NCI-H2196 (cell line): ENCODE measurements around the gene EEF2K.
"Not testable (repeated sequence)": the region's sequence is repeated elsewhere in the genome, so short reads cannot be mapped to it uniquely, and the experiment has no call there.

Source experiments
- DNase-seq: peaks from one replicate; lab custom pipeline; 2025; ENCODE audit not compliant: unreplicated experiment; lab: John Stamatoyannopoulos, UW

The EEF2K gene

DNA sequence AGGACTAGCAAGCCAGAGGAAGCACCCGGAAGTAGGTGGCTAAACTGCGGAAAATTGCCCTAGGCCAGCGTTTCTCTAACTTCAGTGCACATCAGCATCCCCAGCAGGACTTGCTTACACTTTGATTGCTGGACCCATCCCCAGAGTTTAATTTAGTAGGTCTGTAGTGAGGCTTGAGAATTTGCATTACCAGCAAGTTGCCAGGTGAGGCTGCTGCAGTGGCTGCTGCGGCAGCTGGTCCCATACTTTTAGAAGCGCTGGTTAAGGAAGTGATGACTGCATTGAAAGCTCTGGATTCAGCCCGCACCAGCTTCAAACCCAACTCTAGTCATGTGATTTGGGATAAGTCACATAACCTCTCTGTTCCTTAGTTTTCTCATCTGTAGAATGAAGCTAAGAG, 4.2 kb downstream of the EEF2K start:
- DNase-seq = no peak

DNA sequence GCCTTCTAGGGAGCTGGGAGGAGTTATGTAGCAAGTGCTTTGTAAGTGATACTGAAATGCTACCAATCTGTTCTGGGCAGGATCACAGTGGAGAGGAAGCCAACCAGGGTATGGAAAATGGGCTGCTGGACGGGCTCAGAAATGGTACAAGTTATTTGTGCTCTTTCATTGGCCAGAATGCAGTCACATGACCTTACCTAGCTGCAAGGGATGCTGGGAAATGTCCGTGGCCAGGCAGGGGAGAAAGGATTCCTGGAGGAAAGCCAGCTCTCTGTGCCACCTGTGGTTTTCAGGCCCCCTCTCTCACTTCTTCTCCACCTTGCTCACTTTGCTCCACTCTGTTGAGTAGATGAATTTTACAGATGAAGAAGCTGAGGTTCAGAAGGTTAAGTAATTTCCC, 4.8 kb downstream of the EEF2K start:
- DNase-seq = no peak

DNA sequence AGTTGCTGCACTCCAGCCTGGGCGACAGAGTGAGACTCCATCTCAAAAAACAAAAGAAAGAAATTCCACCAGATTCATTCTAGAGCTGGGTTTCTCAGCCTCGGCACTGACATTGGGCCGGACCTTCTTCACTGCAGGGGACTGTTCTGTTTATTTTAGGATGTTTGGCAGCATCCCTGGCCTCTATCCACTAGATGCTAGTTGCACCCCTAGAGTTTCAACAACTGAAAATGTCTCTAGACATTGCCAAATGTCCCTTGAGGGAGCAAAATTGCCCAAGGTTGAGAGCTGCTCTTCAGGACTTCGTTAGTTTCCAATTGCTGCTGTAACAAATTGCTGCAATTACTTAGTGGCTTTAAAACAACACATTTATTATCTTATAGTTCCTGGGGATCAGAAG, 7.2 kb downstream of the EEF2K start:
- DNase-seq = no peak

DNA sequence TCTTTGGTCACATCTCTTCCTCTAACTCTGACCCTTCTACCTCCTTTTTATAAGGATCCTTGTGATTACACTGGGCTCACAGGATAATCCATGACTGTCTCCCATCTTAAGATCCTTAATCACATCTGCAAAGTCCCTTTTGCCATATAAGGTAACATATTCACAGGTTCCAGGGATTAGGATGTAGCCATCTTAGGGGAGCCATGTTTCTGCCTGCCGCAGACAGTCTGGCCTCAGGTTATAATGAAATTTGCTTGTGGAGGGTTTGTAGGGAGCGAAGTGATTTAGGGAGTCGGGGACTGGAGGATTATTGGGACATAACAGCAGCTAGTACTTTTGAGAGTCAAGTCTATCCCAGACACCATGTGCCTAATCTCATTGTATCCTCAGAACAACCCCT, 7.7 kb downstream of the EEF2K start:
- no peak for DNase-seq

DNA sequence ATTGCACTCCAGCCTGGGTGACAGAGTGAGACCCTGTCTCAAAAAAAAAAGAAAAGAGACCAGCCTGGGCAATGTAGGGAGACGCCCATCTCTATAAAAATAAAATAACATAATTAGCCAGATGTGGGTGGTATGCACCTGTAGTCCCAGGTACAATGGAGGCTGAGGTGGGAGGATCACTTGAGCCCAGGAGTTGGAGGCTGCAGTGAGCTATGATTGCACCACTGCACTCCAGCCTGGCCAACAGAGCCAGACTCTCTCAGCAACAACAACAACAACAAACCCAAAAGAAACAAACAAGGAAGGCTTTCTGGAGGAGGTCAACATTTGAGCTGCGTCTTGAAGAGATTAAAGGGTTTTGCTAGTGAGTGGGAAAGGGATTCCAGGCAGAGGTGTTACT, 8.3 kb downstream of the EEF2K start:
- DNase-seq = no peak

DNA sequence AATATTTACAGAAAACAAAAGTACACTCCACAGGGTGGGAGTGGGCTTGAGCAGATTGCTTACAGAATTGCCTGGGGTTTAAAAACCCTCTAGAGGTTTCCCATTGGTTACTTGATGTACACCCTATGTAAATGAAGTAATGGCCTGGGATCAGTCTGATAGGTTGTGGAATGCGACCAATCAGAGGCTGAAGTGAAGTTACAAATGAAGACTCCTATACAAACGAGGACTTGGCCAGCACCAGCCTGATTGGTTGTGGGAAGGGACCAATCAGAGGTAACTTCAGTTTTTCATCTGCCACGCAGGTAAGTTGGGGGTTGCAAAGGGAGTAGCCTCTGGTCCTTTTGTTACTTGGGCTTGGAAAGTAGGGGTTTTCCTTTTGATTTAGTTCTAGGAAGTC, 8.8 kb downstream of the EEF2K start:
- DNase-seq = no peak

DNA sequence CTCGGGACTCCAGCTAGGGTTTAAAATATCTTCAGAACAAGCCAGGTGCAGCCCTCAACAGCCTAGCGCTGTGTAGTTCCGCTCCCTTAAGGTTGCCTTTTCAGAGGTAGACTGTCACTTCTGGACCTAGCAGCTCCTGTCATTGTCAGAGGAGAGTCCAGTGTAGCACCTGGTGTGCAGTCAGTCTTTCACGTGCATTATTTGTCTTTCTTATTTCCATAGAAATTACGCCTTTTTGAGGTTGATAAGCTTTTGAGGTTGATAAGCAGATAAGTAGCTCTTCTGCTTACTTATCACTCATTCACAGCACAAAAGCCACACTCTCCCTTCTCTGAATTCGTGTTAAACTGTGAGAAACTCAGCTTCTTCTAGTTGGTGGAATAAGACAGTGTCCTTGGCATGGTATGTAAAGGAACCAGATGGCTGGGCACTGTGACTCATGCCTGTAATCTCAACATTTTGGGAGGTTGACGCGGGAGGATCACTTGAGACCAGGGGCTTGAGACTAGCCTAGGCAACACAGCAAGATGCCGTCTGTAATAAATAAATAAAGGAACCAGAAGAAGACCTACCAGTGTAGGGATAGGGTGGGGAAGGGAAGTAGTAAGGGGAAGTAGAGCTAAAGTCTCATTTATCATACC, 10.2 kb downstream of the EEF2K start:
- no peak for DNase-seq

DNA sequence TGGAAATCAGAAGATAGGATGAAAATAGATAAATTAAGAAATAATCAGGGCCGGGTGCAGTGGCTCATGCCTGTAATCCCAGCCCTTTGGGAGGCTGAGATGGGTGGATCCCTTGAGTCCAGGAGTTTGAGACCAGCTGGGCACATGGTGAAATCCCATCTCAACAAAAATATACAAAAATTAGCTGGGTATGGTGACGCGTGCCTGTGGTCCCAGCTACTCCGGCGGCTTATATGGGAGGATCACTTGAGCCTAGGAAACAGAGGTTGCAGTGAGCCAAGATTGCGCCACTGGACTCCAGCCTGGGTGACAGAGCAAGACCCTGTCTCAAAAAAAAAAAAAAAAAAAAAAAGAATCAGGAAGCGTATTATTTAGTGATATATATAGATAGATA, 10.8 kb downstream of the EEF2K start:
- not testable (repeated sequence) for DNase-seq

DNA sequence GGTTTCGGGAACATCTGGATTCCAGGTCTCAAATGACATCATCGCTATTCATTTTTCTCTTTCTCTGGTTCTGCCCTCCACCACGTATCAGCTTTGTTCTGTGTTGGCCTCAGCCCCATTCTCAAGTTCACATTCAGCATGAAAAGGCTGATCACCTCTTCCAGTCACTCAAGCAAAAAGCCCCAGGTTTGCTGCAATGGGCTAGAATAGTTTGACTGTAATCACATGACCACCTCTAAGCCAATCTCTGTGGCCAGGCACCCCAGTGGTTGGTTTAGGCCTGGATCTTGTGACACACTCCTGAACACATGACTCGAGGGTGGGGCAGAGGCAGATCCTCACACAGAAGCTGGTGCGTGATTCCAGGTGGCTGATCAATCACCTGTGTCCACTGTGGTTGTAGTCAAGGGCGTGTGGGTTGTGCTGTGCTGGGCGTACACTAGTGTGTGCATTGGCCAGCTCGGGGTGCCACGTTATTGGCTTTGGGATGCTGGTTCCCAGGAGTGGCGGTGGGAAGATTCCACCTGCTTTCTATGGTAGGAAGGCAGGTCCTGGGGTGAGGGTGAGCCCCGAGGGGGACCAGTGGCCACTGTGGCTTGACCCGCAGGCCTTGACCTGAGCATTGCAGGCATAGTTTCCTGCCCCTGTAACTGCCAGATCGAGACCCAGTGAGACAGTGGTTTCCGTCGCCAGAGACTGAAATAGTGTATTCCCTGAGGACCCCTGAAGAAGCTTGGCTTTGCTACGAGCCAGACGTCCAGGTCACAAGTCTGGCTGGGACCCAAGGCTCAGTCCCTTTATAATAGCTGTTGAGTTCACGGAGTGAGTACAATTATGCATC, 12.0 kb downstream of the EEF2K start:
- no peak for DNase-seq

DNA sequence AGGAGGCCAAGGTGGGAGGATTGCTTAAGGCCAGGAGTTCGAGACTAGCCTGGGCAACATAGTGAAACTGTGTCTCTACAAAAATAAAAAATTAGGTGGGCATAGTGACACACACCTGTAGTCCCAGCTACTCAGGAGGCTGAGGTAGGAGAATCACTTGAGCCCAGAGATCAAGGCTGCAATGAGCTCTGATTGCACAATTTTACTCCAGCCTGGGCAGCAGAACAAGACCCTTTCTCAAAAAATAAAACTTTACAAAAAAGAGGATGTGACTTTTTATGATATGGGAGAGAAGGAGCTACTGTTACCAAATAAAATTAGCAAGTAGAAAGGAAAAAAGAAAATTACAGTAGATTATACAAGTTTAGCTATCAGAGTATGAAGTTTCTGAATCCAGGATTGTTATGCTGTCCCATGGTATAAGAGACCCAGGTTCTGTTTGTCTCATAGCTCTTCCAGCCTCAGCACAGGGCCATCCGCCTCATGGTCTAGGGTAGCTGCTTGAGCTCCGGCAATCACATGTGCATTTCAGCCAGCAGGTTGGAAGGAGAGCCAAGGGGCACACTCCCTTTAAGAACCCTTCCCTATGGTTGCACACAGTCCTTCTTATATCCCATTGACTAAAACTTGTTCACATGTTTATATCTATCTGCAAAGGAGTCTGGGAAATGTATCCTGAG, 13.5 kb downstream of the EEF2K start:
- DNase-seq = no peak

DNA sequence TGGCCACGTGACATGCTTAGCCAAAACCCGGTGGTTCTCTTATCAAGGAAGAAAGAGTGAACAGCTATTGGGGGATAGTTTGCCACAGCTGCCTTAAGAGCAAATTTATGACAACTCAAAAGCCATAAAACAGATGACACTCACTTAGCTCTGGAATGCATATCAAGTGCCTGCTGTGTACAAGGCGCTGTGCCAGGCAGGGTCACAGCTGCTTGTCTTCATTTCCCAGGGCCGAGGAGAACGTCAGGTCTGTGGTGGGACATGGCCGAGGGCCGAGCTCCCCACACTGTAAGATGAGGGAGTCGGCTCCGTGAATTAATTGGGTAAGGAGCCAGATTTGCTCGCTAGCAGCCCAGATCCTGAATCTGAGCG, 14.0 kb downstream of the EEF2K start:
- DNase-seq = no peak

DNA sequence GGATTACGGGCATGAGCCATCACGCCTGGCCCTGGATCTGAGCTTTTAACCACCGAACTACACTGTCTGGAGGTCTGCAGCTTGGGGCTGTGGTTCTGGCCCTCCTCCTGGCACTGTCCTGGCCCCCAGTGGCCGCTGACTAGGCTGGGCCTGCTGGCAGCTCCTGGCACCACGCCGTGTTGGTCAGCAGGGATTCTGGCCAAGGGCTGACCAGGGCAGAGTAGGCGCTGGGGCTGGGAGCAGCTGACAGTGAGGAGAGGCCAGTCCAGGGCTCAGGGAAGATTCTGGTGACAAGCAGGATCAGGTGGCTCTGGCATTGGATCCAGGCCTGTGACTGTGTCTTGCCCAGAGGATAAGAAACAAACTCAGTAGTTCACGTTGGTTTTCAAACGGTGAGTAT, 14.6 kb downstream of the EEF2K start:
- no peak for DNase-seq

DNA sequence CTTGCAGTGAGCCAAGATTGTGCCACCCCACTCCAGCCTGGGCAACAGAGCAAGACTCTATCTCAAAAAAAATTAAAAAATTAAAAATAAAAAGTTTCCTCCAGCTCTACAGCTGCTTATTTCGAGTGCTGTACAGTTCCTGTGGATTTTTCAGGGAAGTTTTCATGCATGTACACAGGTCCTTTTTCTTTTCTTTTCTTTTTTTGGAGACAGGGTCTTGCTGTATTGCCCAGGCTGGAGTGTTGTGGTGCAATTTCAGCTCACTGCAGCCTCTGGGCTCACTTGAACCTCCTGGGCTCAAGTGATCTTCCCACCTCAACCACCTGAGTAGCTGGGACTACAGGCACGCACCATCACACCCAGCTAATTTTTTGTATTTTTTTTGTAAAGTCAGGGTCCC, 15.9 kb downstream of the EEF2K start:
- no peak for DNase-seq

DNA sequence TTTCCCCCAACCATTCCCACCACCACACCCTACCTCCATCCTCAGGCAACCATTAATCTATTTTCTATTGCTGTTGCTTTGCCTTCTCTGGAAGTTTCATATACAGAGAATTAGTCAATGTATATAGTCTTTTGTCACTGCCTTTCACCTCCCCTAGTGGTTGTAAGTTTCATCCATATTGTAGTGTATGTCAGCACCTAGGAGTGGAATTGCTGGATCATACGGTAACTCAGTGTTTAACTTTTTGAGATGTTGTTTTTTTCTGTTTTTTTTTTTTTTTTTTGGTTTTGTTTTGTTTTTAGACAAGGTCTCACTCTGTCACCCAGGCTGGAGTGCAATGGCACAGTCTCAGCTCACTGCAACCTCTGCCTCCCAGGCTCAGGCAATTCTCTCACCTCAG, 16.9 kb downstream of the EEF2K start:
- no peak for DNase-seq

DNA sequence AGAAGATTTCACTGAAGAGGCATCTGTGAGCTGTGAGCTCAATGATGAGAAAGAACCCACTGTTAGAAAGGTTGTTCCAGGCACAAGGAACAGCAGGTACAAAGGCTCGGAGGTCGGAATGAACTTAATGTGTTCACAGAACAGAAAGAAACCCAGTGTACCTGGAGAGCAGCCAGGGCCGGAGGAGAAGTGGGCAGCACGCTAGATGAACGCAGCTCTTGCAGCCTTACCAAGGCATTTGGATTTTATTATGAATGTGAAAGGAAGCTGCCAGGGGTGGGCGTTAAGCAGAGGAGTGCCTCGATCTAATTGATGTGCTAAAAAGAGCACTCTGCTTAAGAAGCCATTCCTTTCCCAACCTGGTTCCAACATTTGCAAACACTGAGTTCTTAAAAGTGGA, 19.0 kb downstream of the EEF2K start:
- no peak for DNase-seq

DNA sequence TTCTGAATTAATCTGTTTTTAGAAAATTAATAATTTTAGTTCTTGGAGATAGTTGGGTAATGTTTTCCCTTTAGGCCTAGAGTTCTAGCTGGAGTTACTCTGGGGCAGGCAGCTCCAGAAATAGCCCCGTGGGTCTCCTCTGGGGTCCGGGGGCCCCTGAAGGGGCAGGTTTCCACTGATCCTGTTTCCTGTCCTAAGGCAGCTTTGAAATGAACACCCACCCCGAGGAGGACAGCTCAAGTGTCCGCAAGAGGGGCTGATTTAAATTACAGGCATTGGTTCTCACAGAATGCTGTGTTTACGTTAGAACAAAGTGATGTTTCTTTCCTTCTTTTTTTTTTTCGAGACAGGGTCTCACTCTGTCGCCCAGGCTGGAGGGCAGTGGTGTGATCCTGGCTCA, 23.8 kb downstream of the EEF2K start:
- no peak for DNase-seq

DNA sequence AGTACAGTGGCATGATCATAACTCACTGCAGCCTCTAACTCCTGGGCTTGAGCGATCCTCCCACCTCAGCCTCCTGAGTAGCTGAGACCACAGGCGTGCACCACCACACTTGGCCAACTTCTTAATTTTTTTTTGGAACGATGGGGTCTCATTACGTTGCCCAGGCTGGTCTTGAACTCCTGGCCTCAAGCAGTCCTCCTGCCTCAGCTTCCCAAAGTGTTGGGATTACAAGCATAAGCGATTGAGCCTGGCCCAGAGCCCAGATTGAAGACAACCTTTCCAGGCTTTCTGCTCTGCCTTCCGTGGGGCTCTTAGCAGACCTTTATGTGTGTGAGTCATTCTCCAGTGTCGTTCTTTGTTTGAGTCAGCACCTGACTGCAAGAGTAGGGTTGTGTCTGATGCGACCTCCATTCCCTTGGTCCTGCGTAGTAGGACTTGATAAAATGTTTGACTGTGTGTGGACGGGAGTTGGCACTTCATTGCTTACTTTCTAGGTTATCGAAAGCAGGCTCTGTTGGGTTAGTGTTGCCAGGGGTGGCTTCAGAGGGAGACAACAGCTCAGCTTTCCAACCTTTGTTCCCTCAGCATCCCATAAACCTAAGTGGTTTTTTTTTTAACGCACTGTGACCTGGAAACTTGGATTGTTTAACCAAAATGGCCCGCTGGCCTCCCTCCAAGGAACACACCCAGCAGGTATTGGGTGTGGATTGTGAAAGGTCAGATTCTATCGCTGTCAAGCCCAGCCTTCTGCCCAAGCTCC, 26.4 kb downstream of the EEF2K start:
- peak; percentile 88 for DNase-seq

DNA sequence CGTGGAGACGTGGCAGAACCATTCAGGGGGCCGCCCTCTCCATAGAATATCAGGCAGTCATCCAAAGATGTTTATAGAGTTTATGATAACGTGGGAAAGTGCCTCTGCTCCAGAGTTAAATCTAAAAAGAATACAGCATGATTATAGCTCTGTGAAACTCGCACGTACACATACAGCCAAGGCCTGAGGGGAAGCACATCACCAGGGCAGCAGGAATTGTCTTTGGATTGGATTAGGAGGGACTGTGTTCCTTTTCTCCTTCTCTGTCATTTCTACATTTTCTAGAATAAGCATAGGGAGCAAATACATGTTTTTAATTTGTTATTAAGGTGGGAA, 26.9 kb downstream of the EEF2K start:
- DNase-seq = no peak

DNA sequence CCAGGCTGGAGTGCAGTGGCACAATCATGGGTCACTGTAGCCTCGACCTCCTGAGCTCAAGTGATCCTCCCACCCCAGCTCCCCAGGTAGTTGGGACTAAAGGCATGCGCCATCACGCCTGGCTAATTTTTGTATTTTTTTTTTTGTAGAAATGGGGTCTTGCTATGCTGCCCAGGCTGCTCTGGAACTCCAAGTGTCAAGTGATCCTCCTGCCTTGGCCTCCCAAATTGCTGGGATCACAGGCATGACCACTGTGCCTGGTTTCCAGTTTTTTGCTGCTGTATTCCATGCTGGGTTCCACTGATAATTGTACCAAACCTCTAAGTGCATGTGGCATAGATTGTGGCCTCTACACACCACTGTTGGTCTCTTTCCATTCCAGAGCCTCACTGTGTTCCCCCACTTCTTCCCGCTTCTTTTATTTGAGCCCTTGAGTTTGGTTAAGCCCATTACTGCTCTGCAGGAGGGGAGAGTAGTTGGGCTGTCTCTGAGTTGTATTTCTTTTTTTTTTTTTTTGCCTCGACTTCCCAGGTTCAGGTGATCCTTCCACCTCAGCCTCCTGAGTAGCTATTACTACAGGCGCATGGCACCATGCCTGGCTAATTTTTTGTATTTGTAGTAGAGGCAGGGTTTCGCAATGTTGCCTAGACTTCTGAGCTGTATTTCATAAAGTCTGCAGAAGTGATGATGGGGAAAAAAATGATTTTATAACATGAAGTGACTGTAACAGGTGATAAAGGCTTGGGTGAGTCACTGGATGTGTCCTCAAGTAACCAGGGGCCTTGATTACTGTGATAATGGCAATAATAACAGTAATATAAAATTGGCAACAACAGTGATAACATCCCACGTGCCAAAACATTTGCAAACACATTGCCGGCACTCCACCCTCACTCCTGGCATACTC, 30.0 kb downstream of the EEF2K start:
- no peak for DNase-seq

DNA sequence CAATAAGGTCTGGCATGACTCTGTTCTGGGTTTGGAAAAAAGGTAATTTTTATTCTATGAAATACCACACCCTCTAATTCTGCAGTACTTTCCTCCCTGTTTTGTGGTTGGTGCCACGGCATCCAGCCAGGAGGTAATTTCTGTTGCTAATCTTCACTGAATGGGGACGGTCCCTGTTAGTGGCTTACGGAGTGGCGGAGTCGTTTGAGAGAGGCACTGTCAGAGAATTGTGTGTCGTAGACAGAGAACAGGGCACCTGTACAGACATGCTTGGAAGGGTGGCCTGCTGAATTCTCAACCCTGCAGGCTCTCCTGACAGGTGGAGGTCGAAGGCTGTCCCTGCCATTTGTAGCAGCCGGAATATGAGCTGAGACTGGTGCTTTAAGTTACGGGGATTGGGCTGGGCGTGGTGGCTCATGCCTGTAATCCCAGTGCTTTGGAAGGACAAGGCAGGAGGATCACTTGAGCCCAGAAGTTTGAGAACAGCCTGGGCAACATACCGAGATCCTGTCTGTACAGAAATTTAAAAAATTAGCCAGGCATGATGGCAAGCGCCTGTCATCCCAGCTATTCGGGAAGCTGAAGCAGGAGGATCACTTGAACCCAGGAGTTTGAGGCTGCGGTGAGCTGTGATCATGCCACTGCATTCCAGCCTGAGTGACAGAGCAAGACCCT, 33.2 kb downstream of the EEF2K start:
- no peak for DNase-seq
